ENCODE data around the gene BRF1.
A peak's percentile ranks its signal among the peaks of the same experiment; 100 is the strongest.

BRF1 gene

DNA sequence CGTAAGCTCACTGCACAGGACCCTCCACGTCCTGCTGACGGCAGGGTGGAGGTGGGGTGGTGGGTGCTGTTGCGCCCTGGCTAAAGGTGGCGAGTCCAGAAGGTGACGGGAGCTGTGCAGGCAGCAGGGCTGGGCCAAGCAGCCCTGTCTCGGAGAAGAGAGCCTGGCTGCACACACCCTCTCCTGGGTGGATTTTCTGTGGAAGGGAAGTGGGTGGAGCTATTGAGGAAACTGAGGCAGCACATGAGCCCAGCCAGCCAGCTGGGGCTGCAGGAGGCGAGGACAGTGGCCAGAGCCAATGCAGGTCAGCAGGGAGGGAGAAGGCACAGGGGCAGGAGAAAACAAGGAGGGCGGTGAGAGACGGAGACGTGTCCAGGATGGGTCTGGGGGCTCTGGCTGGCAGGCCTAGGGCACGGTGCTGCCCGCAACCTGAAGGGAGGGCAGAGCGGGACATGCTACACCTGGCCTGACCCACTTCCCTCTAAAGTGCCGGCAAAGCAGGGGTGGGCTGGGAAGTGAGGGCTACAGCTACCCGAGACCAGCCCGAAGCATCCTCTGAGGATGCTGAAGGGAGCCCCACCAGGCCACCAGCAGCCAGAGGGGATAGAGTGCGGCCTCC is 32.0 kb downstream of the BRF1 start:
- TF ChIP-seq, protein P1, sequence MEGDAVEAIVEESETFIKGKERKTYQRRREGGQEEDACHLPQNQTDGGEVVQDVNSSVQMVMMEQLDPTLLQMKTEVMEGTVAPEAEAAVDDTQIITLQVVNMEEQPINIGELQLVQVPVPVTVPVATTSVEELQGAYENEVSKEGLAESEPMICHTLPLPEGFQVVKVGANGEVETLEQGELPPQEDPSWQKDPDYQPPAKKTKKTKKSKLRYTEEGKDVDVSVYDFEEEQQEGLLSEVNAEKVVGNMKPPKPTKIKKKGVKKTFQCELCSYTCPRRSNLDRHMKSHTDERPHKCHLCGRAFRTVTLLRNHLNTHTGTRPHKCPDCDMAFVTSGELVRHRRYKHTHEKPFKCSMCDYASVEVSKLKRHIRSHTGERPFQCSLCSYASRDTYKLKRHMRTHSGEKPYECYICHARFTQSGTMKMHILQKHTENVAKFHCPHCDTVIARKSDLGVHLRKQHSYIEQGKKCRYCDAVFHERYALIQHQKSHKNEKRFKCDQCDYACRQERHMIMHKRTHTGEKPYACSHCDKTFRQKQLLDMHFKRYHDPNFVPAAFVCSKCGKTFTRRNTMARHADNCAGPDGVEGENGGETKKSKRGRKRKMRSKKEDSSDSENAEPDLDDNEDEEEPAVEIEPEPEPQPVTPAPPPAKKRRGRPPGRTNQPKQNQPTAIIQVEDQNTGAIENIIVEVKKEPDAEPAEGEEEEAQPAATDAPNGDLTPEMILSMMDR (conservative IDR thresholded peaks at IDR 0.05; ENCODE audit: low read length), result no peak
- no peak for TF ChIP-seq EZH2phosphoT487 (IDR thresholded peaks at IDR 0.05; ENCODE audit: borderline replicate concordance)
- H3F3A ChIP-seq (ENCODE audit: low read depth), result no peaks in the 10 kb centered on the region
- no peak overlapping the region for H3K9ac ChIP-seq (ENCODE audit: low read depth, low read length, poor library complexity, severe bottlenecking)
- H2AFZ ChIP-seq (ENCODE audit: low read length), result no peak overlapping the region
- H3K79me2 ChIP-seq (ENCODE audit: insufficient read depth, low read length), result peaks cover 2% of the 10 kb centered on the region; the same call in 1 of the 2 replicates
- no peaks in the 10 kb centered on the region for H4K20me1 ChIP-seq (ENCODE audit: insufficient read depth, low read length, poor library complexity, severe bottlenecking)
- peaks cover 11% of the 10 kb centered on the region; the same call in 1 of the 2 replicates for H3K36me3 ChIP-seq (ENCODE audit: insufficient read depth, low read length)
- no peaks in the 10 kb centered on the region for H3K9me3 ChIP-seq (ENCODE audit: insufficient read depth, low read depth, low read length)
- no peaks in the 10 kb centered on the region for H3K27me3 ChIP-seq (ENCODE audit: insufficient read depth, low read length, poor library complexity, severe bottlenecking)
- H3K9me2 ChIP-seq (replicated peaks; ENCODE audit: low read depth, low read length), result no peaks in the 10 kb centered on the region
- H3K4me3 ChIP-seq (ENCODE audit: low read length, poor library complexity, severe bottlenecking), result no peak overlapping the region
- H3K4me2 ChIP-seq (ENCODE audit: low read depth, low read length, poor library complexity, severe bottlenecking), result no peak overlapping the region
- H3K4me1 ChIP-seq (ENCODE audit: insufficient read depth, low read length, poor library complexity, severe bottlenecking), result no peaks in the 10 kb centered on the region

- H3K79me2 ChIP-seq (ENCODE audit: insufficient read depth, low read length), result peaks cover 2% of the 10 kb centered on the region; the same call in 1 of the 2 replicates
- no peaks in the 10 kb centered on the region for H3K4me1 ChIP-seq (ENCODE audit: insufficient read depth, low read length, poor library complexity, severe bottlenecking)
- H3K36me3 ChIP-seq (ENCODE audit: insufficient read depth, low read length), result peaks cover 19% of the 10 kb centered on the region; the same call in 1 of the 2 replicates
- no peaks in the 10 kb centered on the region for H3F3A ChIP-seq (ENCODE audit: low read depth)
- no peak overlapping the region for H3K9ac ChIP-seq (ENCODE audit: low read depth, low read length, poor library complexity, severe bottlenecking)
- H3K27me3 ChIP-seq (ENCODE audit: insufficient read depth, low read length, poor library complexity, severe bottlenecking), result no peaks in the 10 kb centered on the region
- H4K20me1 ChIP-seq (ENCODE audit: insufficient read depth, low read length, poor library complexity, severe bottlenecking), result no peaks in the 10 kb centered on the region
- TF ChIP-seq, protein P1 (conservative IDR thresholded peaks at IDR 0.05; ENCODE audit: low read length), result peak; percentile 21; the same call in 1 of the 2 replicates
- TF ChIP-seq EZH2phosphoT487 (IDR thresholded peaks at IDR 0.05; ENCODE audit: borderline replicate concordance), result no peak
- H3K4me3 ChIP-seq (ENCODE audit: low read length, poor library complexity, severe bottlenecking), result no peak overlapping the region
- no peak overlapping the region for H2AFZ ChIP-seq (ENCODE audit: low read length)
- H3K9me2 ChIP-seq (replicated peaks; ENCODE audit: low read depth, low read length), result no peaks in the 10 kb centered on the region
- no peak overlapping the region for H3K4me2 ChIP-seq (ENCODE audit: low read depth, low read length, poor library complexity, severe bottlenecking)
- no peaks in the 10 kb centered on the region for H3K9me3 ChIP-seq (ENCODE audit: insufficient read depth, low read depth, low read length)
Observed at GRCh38 chr14:105267820-105268548, 32.8 kb downstream of the BRF1 start.

- Histone ChIP-seq H3K27me3 (ENCODE audit: insufficient read depth, low read length, poor library complexity, severe bottlenecking) (no peaks in the 10 kb centered on the region), H3K9me3 (ENCODE audit: insufficient read depth, low read depth, low read length) (no peaks in the 10 kb centered on the region), H3K36me3 (ENCODE audit: insufficient read depth, low read length) (peaks cover 20% of the 10 kb centered on the region; the same call in 1 of the 2 replicates), H3K4me3 (ENCODE audit: low read length, poor library complexity, severe bottlenecking) (no peak overlapping the region), H2AFZ (ENCODE audit: low read length) (no peak overlapping the region), H3K4me2 (ENCODE audit: low read depth, low read length, poor library complexity, severe bottlenecking) (no peak overlapping the region), H3K9ac (ENCODE audit: low read depth, low read length, poor library complexity, severe bottlenecking) (no peak overlapping the region), H3K4me1 (ENCODE audit: insufficient read depth, low read length, poor library complexity, severe bottlenecking) (no peaks in the 10 kb centered on the region), H3K79me2 (ENCODE audit: insufficient read depth, low read length) (no peaks in the 10 kb centered on the region), H3F3A (ENCODE audit: low read depth) (no peaks in the 10 kb centered on the region), H3K9me2 (replicated peaks; ENCODE audit: low read depth, low read length) (no peaks in the 10 kb centered on the region), H4K20me1 (ENCODE audit: insufficient read depth, low read length, poor library complexity, severe bottlenecking) (no peaks in the 10 kb centered on the region)
- TF ChIP-seq, protein P1 (conservative IDR thresholded peaks at IDR 0.05; ENCODE audit: low read length), result no peak
- TF ChIP-seq EZH2phosphoT487 (IDR thresholded peaks at IDR 0.05; ENCODE audit: borderline replicate concordance), result no peak
Observed at GRCh38 chr14:105261781-105262180, 39.0 kb downstream of the BRF1 start.
